ENCODE results near the gene PLEKHG5. TPM values are rescaled to one million over a fixed set of nuclear protein-coding genes. Genes with fewer than 3 reads are reported as not detected.
"Not testable (repeated sequence)": the region's sequence is repeated elsewhere in the genome, so short reads cannot be mapped to it uniquely, and the experiment has no call there.

Gene PLEKHG5
- total RNA-seq, 4 donors from 2014 or later, result 5.8 to 12.0 (median 8.4) TPM

- H3K9me3 ChIP-seq, result no peaks in the 10 kb centered on the region
- no peak overlapping the region for H3K27ac ChIP-seq
- TF ChIP-seq POLR2A (IDR thresholded peaks at IDR 0.05), result no peak
- TF ChIP-seq, protein P1, sequence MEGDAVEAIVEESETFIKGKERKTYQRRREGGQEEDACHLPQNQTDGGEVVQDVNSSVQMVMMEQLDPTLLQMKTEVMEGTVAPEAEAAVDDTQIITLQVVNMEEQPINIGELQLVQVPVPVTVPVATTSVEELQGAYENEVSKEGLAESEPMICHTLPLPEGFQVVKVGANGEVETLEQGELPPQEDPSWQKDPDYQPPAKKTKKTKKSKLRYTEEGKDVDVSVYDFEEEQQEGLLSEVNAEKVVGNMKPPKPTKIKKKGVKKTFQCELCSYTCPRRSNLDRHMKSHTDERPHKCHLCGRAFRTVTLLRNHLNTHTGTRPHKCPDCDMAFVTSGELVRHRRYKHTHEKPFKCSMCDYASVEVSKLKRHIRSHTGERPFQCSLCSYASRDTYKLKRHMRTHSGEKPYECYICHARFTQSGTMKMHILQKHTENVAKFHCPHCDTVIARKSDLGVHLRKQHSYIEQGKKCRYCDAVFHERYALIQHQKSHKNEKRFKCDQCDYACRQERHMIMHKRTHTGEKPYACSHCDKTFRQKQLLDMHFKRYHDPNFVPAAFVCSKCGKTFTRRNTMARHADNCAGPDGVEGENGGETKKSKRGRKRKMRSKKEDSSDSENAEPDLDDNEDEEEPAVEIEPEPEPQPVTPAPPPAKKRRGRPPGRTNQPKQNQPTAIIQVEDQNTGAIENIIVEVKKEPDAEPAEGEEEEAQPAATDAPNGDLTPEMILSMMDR (IDR thresholded peaks at IDR 0.05), result no peak
- intact Hi-C loops (cut with DNase I), result no loop called here
- no peaks in the 10 kb centered on the region for H3K36me3 ChIP-seq
- H3K4me1 ChIP-seq, result peaks cover 0 to 20% of the 10 kb centered on the region in 2 donors
- DNase-seq, result no peak
- H3K27me3 ChIP-seq, result peaks cover 17% of the 10 kb centered on the region
- no peak overlapping the region for H3K4me3 ChIP-seq (replicated peaks in 1 of 3)
- WGBS, 2 donors, result 3 to 6% methylated on average over 18 of the region's 67 CpGs
These were observed 44.2 kb downstream of the PLEKHG5 start for GRCh38 chr1:6447016-6447817.

DNA sequence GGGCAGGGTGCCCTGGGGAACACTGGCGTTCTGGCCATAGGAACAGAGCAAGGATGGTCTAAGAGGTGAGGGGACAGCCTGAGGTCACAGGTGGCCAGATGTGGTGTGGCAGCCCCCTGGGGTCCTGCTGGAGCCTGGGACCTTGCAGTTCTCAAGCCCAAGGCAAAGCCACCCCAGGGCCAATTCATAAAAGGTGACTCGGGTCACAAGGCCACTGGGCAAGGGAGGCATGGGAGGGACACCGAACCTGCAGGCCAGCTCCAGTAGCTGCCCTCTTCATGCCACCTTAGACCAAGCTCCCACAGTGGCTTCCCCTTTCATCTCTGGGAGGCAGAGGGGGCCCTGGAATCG lies 44.8 kb downstream of the PLEKHG5 start:
- H3K27ac ChIP-seq, result no peak overlapping the region
- intact Hi-C loops (cut with DNase I), result no loop called here
- peaks cover 17% of the 10 kb centered on the region for H3K27me3 ChIP-seq
- 64% methylated on average over 3 to 4 of the region's 4 CpGs for WGBS, 2 donors
- H3K36me3 ChIP-seq, result no peaks in the 10 kb centered on the region
- peaks cover 0 to 20% of the 10 kb centered on the region in 2 donors for H3K4me1 ChIP-seq
- no peaks in the 10 kb centered on the region for H3K9me3 ChIP-seq
- DNase-seq, result no peak
- no peak overlapping the region for H3K4me3 ChIP-seq (replicated peaks in 1 of 3)
- TF ChIP-seq POLR2A (IDR thresholded peaks at IDR 0.05), result no peak
- TF ChIP-seq, protein P1 (IDR thresholded peaks at IDR 0.05), result no peak

GRCh38 chr1:6445929-6446328 lies 45.5 kb downstream of the PLEKHG5 start:
- WGBS, 2 donors, result 71 to 100% methylated on average over 2 to 4 of the region's 4 CpGs
- DNase-seq; intact Hi-C loops (cut with DNase I); H3K36me3 ChIP-seq; H3K27ac ChIP-seq; H3K4me3 ChIP-seq (replicated peaks in 1 of 3); H3K9me3 ChIP-seq: not testable (repeated sequence)
- Histone ChIP-seq H3K27me3 (peaks cover 17% of the 10 kb centered on the region), H3K4me1 (peaks cover 0 to 20% of the 10 kb centered on the region in 2 donors)

DNA sequence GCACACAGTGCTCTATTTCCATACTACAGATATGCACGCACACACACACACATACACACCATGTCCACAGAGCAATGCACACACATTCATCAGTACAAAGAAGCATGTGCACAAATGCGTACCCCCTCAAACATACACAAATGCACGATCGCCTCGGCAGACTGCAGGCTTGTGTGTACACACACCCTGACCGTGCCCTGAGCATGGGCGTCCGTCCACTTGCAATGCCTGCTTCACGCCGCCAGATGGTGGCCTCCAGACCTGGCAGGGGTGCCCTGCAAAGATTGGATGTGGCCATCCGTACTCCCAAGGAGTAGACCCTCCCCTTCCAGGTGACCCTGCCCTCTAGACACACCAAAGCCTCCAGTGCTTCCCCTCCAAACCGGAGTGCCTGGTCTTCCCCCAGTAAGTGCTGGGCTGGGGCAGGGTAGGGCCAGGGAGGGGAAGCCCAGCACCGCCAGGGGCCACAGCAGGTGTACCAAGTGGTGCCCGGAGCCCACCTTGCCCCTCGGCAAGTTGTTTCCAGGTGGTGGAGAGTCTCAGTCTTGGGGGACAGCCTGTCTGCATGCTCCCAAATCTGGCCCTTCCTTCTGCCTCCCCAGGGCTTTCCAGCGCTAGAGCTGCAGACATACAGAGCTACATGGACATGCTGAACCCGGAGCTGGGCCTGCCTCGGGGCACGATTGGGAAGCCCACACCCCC lies 46.3 kb downstream of the PLEKHG5 start:
- 45 to 59% methylated on average over 13 to 15 of the region's 19 CpGs for WGBS, 2 donors
- Histone ChIP-seq H3K9me3 (no peaks in the 10 kb centered on the region), H3K27me3 (peaks cover 17% of the 10 kb centered on the region), H3K4me1 (peaks cover 0 to 25% of the 10 kb centered on the region in 2 donors), H3K4me3 (replicated peaks in 1 of 3) (no peak overlapping the region), H3K36me3 (no peaks in the 10 kb centered on the region), H3K27ac (no peak overlapping the region)
- intact Hi-C loops (cut with DNase I), result no loop called here
- no peak for TF ChIP-seq POLR2A (IDR thresholded peaks at IDR 0.05)
- TF ChIP-seq, protein P1 (IDR thresholded peaks at IDR 0.05), result peak in 5 of 6 experiments; percentile 20 to 59 (median 39)
- DNase-seq, result peak; percentile 44 to 49

DNA sequence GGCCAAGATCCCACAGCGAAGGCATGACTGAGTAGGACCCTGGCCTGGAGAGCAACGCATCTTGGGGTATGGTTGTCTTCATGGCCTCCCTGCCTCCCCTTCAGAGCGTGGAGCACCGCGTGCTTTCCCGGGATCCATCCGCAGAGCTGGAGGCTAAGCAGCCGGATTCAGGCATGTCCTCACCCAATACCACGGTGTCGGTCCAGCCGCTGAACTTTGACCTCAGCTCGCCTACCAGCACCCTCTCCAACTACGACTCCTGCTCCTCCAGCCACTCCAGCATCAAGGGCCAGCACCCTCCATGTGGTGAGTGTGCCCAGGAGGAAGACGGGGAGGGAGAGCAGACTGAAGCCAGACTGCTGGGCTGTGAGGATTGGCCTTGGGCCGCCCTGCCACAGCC lies 47.1 kb downstream of the PLEKHG5 start:
- Histone ChIP-seq H3K9me3 (no peaks in the 10 kb centered on the region), H3K4me1 (peaks cover 0 to 28% of the 10 kb centered on the region in 2 donors), H3K36me3 (no peaks in the 10 kb centered on the region), H3K4me3 (replicated peaks in 1 of 3) (no peak overlapping the region), H3K27me3 (peaks cover 13% of the 10 kb centered on the region), H3K27ac (no peak overlapping the region)
- intact Hi-C loops (cut with DNase I), result no loop called here
- no peak for DNase-seq
- WGBS, 2 donors, result 87% methylated on average over 14 to 15 of the region's 15 CpGs
- TF ChIP-seq, protein P1 (IDR thresholded peaks at IDR 0.05), result no peak
- no peak for TF ChIP-seq POLR2A (IDR thresholded peaks at IDR 0.05)
